NCI-H1105 treated with DMSO at 0.1 percent for 48 hours (cell line): Measurements from ENCODE around the gene KIF13A.
"Not testable (repeated sequence)": the region's sequence is repeated elsewhere in the genome, so short reads cannot be mapped to it uniquely, and the experiment has no call there.

Source experiments
- DNase-seq: peaks from one replicate; lab custom pipeline; 2025; lab: John Stamatoyannopoulos, UW

The KIF13A gene

DNA sequence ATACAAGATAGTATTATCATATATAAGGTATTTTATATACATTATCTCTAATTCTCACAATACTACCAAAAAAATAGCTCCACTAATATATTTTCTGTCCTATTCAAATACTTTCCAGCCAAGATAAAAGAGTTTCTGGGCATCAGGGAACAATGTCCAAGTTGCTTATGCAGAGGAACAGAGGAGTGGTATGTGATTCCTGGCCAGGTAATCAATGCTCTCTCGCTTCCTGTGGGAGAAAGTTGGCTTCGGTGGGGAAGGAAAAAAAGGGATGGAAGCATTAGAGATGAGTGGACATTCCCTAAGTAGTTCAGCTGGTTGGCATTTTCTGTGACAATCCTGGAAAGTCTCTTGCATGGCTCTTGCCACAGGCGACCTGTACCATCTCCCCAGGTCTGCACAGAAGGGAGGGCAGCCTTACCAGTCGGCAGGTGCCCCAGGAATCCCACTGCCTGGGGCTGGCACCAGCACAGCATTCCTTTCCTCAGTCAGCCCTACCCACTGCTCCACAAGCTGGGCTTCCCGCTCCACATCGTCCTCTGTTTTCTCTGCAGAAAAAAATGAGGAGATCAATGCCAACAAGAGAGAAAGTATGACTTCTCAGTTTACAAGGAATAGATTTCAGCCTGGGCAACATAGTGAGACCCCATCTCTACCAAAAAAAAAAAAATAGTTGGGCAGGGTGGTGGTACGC is 202.2 kb downstream of the KIF13A start:
- no peak for DNase-seq

DNA sequence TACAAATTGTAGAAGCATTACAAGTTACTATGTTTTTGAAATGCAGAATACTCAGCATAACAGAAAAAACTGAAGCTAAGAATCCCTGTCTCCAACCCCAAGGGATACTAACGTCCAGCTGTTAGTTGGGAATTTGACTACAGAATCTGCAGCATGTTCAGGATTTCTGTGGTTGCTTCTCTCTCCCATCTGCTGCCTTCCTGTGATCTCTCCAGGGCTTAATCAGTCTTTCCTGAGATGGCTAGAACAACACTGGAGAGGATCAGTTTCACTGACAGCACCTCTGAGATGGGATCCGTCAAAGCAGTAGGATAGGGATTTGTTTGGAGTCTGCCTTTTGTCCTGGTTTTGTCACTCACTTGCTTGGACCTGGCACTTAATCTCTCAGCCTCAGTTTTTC is 207.4 kb downstream of the KIF13A start:
- no peak for DNase-seq

DNA sequence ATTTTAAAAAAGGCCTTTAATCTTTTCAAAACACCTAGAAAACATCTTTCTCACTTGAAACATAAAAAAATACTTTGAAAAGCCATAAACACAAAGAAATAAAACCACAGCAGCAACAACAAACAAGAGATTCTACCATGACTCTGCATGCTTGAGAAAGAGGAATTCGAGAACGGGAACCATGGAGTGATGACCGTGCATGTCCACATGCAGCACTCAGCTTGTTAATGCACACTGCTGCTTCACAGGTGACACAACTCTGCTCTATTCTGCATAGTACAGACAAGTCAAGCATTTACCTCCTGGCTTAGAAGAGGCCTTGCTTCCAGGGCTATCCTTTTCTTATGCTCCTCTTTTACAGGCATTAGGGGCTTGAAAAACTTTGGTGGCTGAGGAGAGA is 215.8 kb downstream of the KIF13A start:
- no peak for DNase-seq

DNA sequence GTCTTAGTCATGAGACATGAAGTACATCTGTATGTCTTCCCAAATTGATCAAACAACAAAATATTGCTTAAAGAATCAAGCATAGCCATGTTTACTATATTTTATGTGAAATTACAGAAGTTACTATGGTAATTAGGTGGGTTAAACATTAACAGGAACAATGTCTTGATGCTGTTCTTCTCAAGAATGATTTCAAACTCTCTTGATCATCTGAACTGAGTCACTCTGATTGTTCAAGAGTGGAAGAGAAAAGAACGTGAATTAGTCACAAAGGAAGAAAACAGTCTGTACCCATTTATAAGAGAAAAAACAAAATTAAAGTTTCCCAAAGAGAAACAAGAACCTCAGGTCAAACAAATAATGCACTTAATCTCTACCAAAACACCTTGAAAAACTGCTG is 218.6 kb downstream of the KIF13A start:
- no peak for DNase-seq

DNA sequence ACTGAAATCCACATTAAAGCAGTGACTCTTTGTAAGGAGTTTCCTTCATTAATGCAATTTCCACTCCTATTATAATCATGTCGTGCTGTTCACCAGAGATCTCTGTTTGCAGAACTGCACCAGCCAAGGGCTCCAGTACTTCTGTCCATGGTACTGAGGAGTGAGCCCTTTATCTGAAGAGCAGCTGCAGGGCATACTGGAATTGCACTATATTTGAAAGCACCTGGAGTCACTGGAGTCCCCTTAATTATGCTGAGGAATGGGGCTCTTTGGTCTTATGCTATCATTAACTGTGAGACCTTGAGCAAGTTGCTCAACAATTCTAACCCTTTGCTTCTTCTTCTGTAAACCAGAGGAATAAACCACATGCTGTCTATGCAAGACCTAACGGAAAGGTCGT is 219.0 kb downstream of the KIF13A start:
- DNase-seq: no peak

DNA sequence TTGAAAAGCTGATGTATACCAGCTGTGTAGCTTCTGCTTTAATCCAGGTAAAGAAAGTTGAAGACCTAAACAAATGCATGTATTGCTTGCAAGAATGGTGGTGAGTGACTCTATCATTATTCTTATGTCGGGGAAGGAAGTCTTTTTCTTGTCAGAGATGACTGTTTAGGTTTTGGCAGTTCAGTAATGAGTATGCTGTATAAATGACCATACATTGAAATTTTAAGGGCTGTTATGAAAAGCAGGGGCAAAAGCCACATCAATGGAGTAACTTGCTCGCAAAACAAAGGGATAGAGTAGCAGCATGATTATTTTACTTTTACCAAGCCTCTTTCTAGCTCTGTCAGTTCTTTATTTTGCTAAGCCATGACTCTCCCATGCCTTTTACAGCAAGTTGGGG is 224.8 kb downstream of the KIF13A start:
- no peak for DNase-seq

DNA sequence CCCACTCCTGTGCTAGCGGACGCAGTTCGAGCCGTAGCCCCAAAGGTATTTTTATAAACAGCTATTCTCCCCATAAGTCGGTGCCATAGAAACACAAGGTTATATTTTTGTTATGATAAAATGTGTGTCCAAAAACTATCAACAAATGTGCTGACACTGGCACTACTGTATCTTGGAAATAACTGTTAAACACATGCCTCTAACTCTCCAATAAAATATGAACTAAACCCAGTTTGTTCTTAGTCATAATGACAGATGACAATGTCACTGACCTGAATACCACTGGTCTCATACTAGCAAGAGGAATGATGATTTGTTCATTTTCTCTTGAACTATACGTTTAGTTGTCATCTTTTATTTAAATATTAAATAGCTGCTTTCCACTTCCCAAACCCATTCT is 229.3 kb downstream of the KIF13A start:
- DNase-seq: no peak

DNA sequence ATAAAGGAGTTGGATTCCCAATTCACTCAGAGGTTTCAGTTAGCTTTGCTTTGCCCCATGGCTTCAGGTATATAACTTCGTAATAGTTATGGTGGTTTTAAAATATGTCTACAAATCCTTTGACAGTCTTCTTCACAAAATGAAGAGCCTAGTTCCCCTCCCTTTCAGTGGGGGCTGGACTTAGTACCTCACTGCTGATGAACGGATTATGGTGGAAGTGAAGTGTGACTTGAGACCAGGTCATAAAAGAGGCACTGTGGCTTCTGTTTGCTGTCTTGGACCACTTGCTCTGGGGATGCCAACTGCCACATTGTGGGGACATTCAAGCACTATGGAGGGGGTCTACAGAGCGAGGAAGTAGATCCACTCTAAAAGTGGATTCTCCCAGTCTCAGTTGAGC is 233.2 kb downstream of the KIF13A start:
- no peak for DNase-seq

DNA sequence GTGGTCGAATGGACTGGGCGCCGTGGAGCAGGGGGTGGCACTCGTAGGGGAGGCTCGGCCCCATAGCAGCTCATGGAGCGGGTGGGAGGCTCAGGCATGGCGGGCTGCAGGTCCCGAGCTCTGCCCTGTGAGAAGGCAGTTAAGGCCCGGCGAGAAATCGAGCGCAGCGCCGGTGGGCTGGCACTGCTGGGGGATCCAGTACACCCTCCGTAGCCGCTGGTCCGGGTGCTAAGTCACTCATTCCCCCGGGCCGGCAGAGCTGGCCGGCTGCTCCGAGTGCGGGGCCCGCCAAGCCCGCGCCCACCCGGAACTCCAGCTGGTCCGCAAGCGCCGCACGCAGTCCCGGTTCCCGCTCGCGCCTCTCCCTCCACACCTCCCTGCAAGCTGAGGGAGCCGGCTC is 242.1 kb downstream of the KIF13A start:
- not testable (repeated sequence) for DNase-seq

DNA sequence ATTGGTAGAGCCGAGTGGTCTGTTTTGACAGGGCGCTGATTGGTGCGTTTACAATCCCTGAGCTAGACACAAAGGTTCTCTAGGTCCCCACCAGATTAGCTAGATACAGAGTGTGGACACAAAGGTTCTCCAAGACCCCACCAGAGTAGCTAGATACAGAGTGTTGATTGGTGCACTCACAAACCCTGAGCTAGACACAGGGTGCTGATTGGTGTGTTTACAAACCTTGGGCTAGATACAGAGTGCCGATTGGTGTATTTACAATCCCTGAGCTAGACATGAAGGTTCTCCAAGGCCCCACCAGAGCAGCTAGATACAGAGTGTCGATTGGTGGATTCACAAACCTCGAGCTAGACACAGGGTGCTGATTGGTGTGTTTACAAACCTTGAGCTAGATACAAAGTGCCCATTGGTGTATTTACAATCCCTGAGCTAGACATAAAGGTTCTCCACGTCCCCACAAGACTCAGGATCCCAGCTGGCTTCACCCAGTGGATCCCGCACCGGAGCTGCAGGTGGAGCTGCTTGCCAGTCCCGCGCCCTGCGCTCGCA is 242.6 kb downstream of the KIF13A start:
- not testable (repeated sequence) for DNase-seq

DNA sequence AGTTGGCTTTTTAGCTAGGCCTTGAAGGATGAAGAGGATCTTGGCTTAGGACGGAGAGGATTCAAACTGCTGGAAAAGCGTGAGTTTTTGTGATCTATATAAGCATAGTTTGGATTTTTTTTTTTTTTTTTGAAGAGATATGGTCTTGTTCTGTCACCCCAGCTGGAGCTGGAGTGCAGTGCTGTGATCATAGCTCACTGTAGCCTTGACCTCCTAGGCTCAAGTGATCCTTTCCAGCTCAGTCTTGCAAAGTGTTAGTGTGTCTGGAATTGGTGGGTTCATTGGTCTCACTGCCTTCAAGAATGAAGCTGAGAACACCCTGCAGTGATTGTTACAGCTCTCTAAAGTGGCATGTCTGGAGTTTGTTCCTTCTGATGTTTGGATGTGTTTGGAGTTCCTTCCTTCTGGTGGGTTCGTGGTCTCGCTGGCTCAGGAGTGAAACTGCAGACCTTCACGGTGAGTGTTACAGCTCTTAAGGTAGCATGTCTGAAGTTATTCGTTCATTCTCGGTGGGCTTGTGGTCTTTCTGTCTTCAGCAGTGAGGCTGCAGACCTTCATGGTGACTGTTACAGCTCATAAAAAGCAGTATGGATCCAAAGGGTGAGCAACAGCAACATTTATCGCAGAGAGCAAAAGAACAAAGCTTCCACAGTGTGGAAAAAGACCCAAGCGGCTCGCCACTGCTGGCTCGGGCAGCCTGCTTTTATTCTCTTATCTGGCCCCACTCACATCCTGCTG is 243.2 kb downstream of the KIF13A start:
- DNase-seq: no peak

DNA sequence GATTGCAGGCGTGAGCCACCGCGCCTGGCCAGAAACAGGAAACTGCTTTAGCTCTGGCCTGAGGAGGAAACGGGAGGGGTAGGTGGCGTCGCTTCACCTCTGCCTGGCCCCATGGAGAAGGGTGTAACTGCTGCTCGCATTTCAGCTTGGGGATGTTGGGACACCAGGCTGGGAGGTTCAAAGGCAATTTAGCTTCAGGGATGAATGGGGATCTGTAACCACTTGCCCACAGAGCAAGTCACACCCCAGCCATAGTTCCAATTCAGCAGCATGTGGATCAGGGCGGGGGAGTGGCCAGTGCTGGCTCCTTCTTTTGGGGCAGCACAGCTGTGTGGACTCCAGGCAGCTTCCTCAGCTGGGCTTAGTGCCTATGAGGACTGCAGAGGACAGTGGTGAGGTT is 245.9 kb downstream of the KIF13A start:
- DNase-seq: no peak

DNA sequence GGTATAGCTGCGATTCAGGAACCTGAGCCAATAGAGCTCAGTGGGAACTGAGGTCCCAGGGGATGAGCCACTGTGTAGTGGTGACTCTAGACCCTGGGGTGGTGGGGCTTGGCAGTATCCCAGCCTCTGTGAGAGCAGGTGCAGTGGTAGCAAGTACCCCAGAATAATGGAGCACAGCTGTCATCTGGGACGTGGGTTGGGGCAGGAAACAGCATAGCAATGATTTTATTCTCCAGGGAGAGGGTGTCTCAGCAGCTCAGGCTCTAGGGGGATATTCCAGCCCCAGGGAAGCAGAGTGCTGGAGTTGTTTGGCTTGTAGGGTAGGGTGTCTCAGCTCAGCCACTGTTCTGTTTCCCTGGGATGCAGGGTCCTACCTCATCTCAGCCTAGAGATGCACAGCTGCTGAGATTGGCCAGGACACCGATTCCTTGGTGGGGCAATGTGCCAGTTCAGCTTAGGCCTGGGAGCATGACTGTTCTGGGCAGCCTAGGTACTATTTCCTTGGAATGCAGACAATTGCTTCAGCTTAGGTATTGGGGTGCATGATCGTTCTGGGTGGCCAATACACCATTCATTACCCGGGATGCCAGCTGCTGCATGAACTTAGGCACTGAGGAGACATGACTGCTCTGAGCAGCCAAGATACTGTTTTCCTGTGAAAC is 246.7 kb downstream of the KIF13A start:
- DNase-seq: peak; percentile 40

DNA sequence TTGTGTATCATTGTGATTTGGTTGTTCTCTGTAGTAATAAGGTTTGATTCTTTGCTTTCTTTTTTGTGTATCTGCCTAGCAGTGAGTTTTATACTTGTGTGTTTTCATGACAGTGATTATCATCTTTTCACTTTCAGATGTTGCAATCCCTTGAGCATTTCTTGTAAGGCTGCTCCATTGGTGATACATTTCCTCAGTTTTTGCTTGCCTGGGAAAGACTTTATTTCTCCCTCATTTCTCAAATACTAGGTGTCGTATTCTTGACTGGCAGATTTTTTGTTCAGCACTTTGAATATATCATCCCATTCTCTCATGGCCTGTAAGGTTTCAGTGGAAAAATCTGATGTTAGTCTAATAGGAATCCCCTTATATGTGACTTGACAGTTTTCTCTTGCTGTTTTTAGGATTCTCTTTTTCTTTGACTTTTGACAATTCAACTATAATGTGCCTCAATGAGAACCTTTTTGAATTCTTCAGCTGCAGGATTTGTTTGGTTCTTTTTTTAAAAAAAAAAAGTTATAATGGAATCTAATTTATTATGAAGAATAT is 249.7 kb downstream of the KIF13A start:
- no peak for DNase-seq

DNA sequence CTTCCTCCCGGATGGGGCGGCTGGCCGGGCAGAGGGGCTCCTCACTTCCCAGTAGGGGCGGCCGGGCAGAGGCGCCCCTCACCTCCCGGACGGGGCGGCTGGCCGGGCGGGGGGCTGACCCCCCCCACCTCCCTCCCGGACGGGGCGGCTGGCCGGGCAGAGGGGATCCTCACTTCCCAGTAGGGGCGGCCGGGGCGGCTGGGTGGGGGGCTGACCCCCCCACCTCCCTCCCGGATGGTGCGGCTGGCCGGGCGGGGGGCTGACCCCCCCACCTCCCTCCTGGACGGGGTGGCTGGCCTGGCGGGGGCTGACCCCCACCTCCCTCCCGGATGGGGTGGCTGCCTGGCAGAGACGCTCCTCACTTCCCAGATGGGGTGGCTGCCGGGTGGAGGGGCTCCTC is 252.1 kb downstream of the KIF13A start:
- DNase-seq: not testable (repeated sequence)

DNA sequence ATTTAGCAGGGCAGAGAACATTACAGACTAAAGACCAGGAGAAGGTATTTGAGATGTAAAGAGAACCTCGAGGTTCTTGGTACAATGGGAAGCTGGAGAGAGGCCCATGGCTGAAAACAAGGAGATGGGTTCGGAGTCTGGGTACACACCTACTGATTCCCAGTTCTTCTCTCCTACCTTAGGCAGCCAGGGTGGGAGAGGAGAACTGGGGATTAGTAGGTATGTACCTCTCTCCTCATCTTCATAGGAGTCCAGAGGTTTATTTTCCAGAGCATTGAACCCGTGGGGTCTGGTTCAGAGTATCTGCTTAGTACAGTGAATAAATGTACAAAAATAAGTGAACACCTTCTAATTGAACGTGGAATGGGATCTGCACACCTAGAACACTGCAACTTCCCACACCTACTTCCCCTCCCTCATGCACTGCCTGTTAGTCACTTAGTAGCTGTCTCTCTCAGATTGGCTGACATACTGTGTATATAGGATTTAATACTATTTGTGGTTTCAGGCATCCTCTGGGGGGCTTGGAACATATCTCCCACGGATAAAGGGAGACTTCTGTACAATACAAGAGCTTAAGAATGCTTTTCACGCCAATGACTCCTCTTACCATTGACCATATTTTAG is 257.2 kb downstream of the KIF13A start:
- no peak for DNase-seq

DNA sequence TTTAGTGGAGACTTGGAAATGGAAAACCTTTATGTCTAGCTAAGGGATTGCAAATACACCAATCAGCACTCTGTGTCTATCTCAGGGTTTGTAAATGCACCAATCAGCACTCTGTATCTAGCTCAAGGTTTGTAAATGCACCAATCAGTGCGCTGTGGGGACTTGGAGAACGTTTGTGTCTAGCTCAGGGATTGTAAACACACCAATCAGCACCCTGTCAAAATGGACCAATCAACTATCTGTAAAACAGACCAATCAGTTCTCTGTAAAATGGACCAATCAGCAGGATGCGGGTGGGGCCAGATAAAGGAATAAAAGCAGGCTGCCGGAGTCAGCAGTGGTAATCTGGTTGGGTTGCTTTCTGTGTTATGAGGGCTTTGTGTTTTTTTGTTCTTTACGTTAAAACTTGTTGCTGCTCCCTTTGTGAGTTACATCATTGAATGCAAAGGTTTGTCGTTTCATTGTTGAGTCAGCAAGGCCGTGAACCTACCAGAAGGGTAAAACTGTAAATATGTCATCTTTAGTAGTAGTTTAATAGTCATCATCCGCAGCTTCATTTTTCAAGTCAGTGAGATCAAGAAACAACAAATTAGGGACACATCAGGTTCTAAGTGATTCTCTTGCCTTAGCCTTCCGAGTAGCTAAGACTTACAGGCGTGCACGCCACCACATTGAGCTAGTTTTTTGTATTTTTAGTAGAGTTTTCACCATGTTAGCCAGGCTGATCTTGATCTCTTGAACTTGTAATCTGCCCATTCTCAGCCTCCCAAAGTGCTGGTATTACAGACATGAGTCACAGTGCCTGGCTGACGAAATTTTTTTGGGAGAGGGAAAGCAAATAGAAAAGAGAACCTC is 258.0 kb downstream of the KIF13A start:
- DNase-seq: no peak

DNA sequence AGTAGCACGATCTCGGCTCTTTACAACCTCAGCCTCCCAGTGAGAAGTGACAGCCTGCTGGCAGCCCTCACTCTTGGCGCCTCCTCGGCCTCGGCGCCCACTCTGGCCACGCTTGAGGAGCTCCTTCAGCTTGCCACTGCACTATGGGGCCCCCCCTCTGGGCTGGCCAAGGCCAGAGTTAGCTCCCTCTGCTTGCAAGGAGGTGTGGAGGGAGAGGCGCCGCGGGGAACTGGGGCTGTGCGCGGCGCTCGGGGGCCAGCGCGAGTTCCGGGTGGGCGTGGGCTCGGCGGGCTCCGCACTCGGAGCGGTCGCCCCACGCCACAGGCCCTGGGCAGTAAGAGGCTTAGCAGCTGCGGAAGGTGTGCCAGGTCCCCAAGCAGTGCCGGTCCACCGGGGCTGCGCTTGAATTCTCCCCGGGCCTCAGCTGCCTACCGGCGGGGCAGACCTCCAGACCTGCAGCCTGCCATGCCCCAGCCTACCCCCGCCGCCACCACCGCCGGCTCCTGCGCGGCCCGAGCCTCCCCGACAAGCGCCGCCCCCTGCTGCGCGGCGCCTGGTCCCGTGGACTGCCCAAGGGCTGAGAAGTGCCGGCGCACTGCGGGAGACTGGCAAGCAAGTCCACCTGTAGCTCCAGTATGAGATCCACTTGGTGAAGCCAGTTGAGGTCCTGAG is 258.7 kb downstream of the KIF13A start:
- DNase-seq: no peak

DNA sequence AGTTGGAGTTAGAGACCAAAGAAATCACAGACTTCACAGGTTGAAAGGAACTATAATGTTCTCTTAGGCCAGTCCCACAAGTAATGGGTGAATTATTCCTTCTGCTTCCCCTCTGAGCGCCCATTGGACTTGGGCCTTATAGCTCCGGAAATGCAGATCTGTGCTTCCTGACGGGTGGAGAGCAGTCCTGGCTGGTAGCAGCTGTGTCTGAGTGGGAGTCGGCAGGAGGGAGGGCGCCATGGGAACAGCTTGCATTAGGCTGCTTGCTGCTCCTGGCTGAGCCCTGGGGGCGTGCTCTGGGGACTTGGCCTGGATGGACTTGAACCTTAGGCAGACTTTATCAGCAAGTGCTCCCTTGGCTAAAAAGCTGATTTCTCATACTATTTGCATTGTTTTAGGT is 262.4 kb downstream of the KIF13A start:
- DNase-seq: peak; percentile 26

DNA sequence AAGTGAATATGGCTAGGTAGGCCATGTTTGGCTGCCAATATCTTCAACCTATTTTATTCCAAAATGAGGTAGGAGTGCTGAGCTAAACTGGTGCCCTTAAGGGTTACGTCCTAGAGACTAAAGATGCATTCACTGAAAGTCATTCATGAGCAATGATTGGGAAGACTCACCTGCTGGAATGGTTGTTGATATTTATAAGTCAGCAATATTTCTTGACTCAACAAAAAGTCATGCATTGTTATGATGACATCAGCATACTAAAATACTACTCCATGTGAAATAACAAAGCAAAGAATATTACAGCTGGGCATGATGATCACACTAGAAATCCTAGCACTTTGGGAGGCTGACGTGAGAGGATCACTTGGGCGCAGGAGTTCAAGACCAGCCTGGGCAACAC is 263.1 kb downstream of the KIF13A start:
- no peak for DNase-seq

DNA sequence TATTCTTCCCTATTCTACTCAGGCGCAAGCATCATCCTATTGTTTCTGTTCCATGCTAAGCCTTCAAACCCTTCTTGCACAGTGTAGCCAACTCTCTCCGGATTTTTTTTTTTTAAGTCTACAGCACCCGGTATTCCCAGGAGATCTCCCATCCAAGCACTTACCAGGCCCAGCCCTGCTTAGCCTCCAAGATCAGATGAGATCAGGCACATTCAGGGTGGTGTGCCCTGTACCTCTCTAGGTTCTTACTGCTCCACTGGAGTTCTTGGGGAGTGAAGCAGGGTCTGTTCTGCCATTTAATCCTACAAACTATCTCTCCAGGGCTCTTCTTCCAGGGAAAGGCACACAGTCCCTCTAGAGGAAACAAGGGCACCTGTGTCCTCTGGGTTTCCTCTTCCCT is 265.8 kb downstream of the KIF13A start:
- DNase-seq: no peak
